HG02885 (cell line): ENCODE measurements around the gene ATXN7.

Experiments used
- ATAC-seq: cut with Tn5 transposase; IDR thresholded peaks from one replicate; pipeline ENCODE4 v1.9.1; 2021; ENCODE audit warnings: mild to moderate bottlenecking; ENCODE audit not compliant: unreplicated experiment, poor library complexity

The ATXN7 gene

GRCh38 chr3:63900459-63900858, 36.8 kb downstream of the ATXN7 start:
- ATAC-seq = no peak

DNA sequence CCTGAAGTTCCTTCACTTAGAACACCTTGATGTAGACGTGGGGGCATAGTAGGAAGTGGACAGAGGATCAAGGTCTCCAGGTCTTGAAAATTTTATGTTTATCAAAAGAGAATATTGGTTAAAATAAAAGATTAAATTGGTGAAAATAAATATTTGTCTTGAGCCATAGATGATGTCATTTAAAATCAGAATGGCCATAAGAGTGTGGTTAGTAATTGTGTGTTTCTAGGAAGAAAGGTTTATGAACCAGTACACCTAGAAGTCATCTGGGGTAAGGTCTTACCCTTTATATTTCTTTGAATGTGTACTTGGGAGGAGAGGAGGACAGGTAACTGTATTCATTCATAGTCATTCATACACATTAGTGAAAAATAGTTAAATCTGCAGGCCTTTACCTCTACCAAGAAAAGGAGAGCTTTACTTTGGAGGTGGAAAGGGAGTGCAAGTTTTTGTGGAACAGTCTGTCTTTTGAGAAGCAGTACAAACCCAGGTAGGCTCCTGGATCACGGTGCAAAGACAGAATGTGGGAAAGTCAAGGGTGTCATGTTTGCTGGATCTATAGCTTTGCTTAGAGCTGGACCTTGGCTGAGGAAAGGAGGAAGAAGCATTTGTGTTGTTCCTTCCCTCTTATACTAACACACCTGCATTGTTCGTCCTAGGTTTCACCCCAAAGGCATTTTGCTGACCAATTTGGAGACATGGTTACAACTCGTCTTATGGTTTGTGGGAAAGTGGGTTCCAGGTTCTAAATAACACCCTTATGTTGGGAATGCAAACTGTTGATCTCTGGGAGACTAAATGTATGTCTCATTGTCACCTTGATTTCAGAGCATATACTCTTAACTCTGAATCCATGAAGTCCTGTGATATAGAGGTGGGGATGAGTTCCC, 42.3 kb downstream of the ATXN7 start:
- no peak for ATAC-seq

- ATAC-seq = no peak
These were observed 44.5 kb downstream of the ATXN7 start for GRCh38 chr3:63908081-63908736.

- ATAC-seq = no peak
These were observed 45.1 kb downstream of the ATXN7 start for GRCh38 chr3:63908776-63909175.

DNA sequence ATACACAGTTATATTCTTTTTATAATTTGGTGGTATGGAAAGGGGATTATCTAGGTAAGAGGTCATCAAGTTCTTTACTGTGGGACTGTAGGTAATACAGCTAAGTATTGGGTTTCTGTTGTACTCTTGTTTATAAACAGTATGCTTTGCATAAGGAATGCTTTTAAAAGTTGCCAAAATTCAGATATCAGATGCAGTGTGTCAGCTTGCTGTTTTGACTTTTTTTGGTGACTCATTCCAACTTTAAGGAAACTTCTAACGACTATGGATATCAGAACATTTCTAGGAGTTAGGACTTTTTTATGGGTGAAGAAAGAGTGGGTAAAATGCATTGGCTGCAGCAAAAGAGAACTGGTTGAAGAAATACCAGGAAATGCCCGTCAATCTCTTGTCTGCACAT, 45.8 kb downstream of the ATXN7 start:
- no peak for ATAC-seq

DNA sequence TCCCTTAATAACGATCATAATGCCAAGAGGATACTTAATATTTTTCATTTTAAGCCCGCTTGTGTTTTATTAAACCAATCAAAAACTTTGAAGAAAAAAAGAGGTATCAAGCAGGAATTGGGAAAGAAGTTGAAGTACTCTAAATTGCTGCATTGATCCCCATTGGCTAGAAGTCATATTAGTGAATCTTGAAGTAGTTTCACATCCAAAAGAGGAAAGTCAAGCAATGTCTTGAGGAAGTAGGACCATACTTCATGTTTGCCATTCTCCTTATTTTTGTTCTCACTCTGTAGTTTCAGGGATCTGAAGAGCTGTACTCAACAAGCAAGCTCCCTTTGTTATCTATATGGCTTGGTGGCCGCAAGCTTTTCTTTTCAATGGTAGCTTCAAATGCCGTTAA, 46.3 kb downstream of the ATXN7 start:
- ATAC-seq = no peak

GRCh38 chr3:63910891-63911290, 47.2 kb downstream of the ATXN7 start:
- ATAC-seq = no peak

GRCh38 chr3:63911509-63911872, 47.8 kb downstream of the ATXN7 start:
- no peak for ATAC-seq

- ATAC-seq = peak; percentile 77
These were observed 48.5 kb downstream of the ATXN7 start, which contains the start of gene SCAANT1 for GRCh38 chr3:63911873-63912767. TSS of gene SCAANT1 (minus strand) at chr3:63912383.

GRCh38 chr3:63912768-63913588, 49.3 kb downstream of the ATXN7 start:
- ATAC-seq = peak; percentile 21

DNA sequence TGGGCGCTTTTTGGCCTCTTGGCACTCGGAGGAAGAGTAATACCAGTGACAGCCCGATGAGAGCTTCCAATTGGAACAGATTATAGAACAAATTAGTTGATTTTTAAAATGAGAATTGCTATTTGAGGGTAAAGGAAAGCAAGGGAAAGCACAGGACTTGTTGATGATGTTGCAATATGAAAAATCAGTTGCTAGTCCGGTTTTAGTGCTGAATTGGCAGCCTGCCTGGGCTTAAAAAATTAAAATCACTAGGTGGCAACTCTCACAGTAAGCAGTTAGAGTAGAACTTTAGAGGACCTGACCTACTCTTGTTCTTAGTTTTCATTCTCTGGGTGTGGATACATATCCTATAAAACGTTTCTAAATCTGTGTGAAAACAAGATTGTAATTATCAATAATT, 50.6 kb downstream of the ATXN7 start:
- ATAC-seq = no peak

DNA sequence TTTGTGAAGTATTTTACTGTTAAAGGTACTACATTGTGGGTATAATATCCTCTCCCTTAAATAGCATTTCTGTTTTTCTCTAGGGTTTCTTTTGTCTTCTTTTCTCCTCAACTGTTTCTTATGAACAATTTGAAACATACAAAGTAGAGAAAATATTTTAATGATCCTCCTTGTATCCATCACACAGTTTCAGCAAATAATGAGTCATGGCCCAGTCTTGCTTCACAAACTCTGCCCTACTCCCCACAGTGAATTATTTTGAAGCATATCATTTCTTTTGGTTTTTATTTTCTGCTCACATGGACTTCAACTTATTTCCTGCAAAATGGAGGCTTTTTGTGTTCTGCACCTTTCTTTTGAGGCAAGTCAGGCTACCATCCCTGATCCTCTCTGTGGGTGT, 54.7 kb downstream of the ATXN7 start:
- no peak for ATAC-seq

DNA sequence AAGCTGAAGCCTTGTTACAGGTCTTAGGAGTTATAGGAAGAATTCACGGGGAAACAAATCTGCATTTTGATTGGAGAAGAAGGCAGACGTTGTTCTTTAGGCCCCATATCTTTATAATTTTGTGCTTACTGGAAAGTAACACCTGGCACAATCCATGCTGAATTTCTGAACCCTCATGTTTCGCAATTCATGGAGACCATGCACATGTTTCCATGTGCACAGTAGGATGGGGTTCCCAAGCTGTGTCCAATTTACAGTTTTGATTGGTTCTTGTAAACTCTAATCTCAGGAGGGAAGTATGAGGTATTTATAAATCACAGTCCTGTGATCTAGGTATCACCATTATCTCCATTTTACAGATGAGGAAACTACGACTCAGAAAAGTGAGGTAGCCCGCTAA, 56.3 kb downstream of the ATXN7 start:
- no peak for ATAC-seq

GRCh38 chr3:63921741-63922482, 58.2 kb downstream of the ATXN7 start:
- peak; percentile 87 for ATAC-seq

- no peak for ATAC-seq
These were observed 59.0 kb downstream of the ATXN7 start for GRCh38 chr3:63922491-63923199.

DNA sequence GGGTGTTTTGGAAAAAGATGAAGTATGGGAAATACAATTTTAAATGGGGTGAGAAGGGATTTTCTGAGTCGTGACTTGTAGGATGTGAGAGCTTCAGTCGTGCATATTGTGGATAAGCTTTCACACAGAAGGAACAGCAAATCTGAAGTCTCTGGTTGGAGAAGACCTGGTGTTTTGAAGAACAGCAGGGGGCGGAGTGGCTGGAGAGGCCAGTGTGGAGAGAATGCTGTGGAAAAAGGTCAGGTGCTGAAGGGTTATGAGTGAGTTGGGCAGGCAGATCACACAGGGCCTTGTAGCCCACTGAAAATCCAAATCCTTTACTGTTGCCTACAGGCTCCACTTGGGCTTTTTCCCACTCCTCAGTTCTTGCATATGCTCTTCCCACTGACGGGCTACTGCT, 62.6 kb downstream of the ATXN7 start:
- ATAC-seq = no peak

DNA sequence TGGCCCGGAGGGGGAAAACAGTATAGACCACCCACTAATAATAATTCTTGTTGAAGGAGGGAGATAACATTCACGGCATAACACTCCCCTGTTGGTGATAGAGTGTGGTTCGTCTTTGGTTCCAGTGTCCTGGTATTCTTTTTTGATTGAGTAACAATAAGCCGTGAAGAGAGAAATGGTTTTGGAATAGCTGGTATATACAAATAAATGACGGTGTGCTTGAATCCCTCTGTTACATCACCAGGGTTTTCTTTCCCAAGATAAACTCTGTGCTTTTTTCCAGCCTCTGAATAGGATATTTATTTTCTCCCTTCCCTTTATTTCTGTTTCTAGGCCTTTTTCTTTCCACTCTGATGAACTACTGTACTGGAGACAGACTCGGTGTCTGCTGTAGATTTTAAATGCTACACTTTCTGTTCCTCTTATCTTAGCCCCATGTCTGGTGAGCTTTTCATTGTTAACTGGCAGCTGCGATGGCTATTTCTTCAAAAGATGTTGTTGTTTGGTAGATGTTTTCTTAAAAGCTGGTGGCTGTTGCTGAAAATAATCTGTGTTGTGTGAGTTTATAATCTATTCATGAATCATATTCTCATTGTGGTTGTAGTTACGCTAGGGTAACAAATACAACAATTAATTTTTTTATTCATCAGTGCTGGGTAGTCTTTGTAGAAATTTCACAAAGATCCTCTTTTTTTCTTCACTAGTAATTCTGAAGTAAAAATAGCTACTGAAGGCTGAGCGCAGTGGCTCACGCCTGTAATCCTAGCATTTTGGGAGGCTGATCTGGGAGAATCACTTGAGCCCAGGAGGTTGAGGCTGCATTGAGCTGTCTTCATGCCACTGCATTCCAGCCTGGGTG, 64.0 kb downstream of the ATXN7 start:
- peak; percentile 87 for ATAC-seq

- no peak for ATAC-seq
These were observed 67.6 kb downstream of the ATXN7 start for GRCh38 chr3:63931290-63931689.
